IPS DF 19.7 (cell line): Measurements from ENCODE around the gene ABCF3.

Experiments used
- DNase-seq: peaks from one replicate; pipeline ENCODE4 v3.0.0-alpha.2; 2013; ENCODE audit warnings: low read depth, low spot score

ABCF3 gene

GRCh38 chr3:184185461-184186183, 377 bp upstream of the ABCF3 start:
- peak; percentile 93 for DNase-seq

GRCh38 chr3:184186902-184187207, 856 bp downstream of the ABCF3 start:
- DNase-seq, result no peak

- no peak for DNase-seq
Measured at GRCh38 chr3:184188080-184188479, 2.1 kb downstream of the ABCF3 start.

GRCh38 chr3:184189421-184189820, 3.4 kb downstream of the ABCF3 start:
- DNase-seq, result no peak

GRCh38 chr3:184192889-184193288, 6.9 kb downstream of the ABCF3 start:
- DNase-seq, result no peak

- no peak for DNase-seq
Measured at GRCh38 chr3:184193991-184194539, 8.1 kb downstream of the ABCF3 start.

GRCh38 chr3:184196536-184196935, 10.5 kb downstream of the ABCF3 start:
- no peak for DNase-seq

- no peak for DNase-seq
Measured at GRCh38 chr3:184198509-184198908, 12.5 kb downstream of the ABCF3 start.

- no peak for DNase-seq
Measured at GRCh38 chr3:184200825-184201224, 14.8 kb downstream of the ABCF3 start.

- no peak for DNase-seq
Measured at GRCh38 chr3:184203526-184203925, 17.5 kb downstream of the ABCF3 start.

- no peak for DNase-seq
Measured at GRCh38 chr3:184209146-184209923, 23.3 kb downstream of the ABCF3 start.

- no peak for DNase-seq
Measured at GRCh38 chr3:184211297-184211696, 25.3 kb downstream of the ABCF3 start.

GRCh38 chr3:184211718-184212117, 25.7 kb downstream of the ABCF3 start:
- DNase-seq, result no peak

GRCh38 chr3:184218814-184219213, 32.8 kb downstream of the ABCF3 start:
- no peak for DNase-seq

GRCh38 chr3:184222521-184222920, 36.5 kb downstream of the ABCF3 start:
- DNase-seq, result no peak

- no peak for DNase-seq
Measured at GRCh38 chr3:184223946-184224345, 37.9 kb downstream of the ABCF3 start.

- no peak for DNase-seq
Measured at GRCh38 chr3:184227481-184227935, 41.5 kb downstream of the ABCF3 start.

- no peak for DNase-seq
Measured at GRCh38 chr3:184228376-184229137, 42.6 kb downstream of the ABCF3 start.

- DNase-seq, result no peak
Measured at GRCh38 chr3:184229394-184230080, 43.5 kb downstream of the ABCF3 start, which contains the start of gene VWA5B2. TSS of gene VWA5B2 (plus strand) at chr3:184229585. CDS start at chr3:184230529, 944 bp downstream.

GRCh38 chr3:184230081-184230602, 44.1 kb downstream of the ABCF3 start:
- no peak for DNase-seq
